ENCODE measurements around the gene PGF.

DNA sequence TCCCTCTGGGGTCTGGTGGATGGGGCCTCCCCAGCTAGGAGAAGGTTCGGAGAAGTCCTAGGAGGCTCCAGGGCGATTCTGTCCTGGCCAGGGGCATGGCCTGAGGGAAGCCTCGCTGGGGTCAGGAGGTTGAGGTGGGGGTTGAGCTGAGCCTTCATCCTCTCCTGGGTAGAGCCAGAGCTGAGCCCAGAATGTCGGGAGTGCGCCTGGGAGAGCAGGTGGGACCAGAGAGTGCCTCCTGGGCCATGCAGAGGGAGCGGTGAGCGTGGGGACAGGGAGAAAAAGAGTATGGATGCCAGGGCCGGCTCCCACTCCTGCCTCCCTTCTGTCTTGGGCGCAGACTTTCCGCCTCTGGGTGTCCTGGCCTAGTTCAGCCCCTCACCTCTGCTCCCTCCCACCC is 45.5 kb downstream of the PGF start:
- TF ChIP-seq RBAK (CRISPR knock-in tag; IDR thresholded peaks at IDR 0.05) (no peak), TAF1 (CRISPR knock-in tag; IDR thresholded peaks at IDR 0.05) (no peak), SYNCRIP (IDR thresholded peaks at IDR 0.05; ENCODE audit: insufficient read depth, low read depth, low read length) (no peak), ZNF407 (CRISPR knock-in tag; IDR thresholded peaks at IDR 0.05; ENCODE audit: not compliant biosample characterization) (no peak), ZSCAN29 (CRISPR knock-in tag; conservative IDR thresholded peaks at IDR 0.05) (no peak), FOXM1 (CRISPR knock-in tag; IDR thresholded peaks at IDR 0.05) (no peak), FOXA3 (CRISPR knock-in tag; IDR thresholded peaks at IDR 0.05) (no peak)
- TF ChIP-seq, protein P1, sequence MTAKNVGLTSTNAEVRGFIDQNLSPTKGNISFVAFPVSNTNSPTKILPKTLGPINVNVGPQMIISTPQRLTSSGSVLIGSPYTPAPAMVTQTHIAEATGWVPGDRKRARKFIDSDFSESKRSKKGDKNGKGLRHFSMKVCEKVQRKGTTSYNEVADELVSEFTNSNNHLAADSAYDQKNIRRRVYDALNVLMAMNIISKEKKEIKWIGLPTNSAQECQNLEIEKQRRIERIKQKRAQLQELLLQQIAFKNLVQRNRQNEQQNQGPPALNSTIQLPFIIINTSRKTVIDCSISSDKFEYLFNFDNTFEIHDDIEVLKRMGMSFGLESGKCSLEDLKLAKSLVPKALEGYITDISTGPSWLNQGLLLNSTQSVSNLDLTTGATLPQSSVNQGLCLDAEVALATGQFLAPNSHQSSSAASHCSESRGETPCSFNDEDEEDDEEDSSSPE (CRISPR knock-in tag; IDR thresholded peaks at IDR 0.05) = no peak
- TF ChIP-seq, protein P2, sequence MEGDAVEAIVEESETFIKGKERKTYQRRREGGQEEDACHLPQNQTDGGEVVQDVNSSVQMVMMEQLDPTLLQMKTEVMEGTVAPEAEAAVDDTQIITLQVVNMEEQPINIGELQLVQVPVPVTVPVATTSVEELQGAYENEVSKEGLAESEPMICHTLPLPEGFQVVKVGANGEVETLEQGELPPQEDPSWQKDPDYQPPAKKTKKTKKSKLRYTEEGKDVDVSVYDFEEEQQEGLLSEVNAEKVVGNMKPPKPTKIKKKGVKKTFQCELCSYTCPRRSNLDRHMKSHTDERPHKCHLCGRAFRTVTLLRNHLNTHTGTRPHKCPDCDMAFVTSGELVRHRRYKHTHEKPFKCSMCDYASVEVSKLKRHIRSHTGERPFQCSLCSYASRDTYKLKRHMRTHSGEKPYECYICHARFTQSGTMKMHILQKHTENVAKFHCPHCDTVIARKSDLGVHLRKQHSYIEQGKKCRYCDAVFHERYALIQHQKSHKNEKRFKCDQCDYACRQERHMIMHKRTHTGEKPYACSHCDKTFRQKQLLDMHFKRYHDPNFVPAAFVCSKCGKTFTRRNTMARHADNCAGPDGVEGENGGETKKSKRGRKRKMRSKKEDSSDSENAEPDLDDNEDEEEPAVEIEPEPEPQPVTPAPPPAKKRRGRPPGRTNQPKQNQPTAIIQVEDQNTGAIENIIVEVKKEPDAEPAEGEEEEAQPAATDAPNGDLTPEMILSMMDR (CRISPR knock-in tag; IDR thresholded peaks at IDR 0.05) = no peak
